Lower leg skin (tissue), 4 donors: ENCODE data around the gene ACOX3. TPM values are rescaled to one million over a fixed set of nuclear protein-coding genes. Genes with fewer than 3 reads are reported as not detected.
"Not testable (repeated sequence)": the region's sequence is repeated elsewhere in the genome, so short reads cannot be mapped to it uniquely, and the experiment has no call there.

Experiments used
- DNase-seq, 2 donors: peaks; one replicate each; pipeline ENCODE4 v3.0.0-alpha.2; 2019; ENCODE audit warnings: low spot score in 2 of 2
- H3K4me3 ChIP-seq: fragments of 200-600 bp; sonication (generic); 2 replicates; pipeline ENCODE4 v1.5.1; 2017; ENCODE audit warnings: mild to moderate bottlenecking, low read depth; ENCODE audit not compliant: poor library complexity, severe bottlenecking
- CTCF ChIP-seq, 3 donors: fragments of 450-650 bp; IDR thresholded peaks; one replicate each; pipeline ENCODE4 v1.5.1; 2016; ENCODE audit warnings: antibody characterized with exemption in 3 of 3, mild to moderate bottlenecking in 3 of 3, moderate library complexity in 2 of 3
- POLR2A ChIP-seq, 2 donors: fragments of 450-650 bp; IDR thresholded peaks; one replicate each; pipeline ENCODE4 v1.6.1; 2016 to 2017; ENCODE audit warnings: antibody characterized with exemption in 2 of 2, mild to moderate bottlenecking in 1 of 2, moderate library complexity in 1 of 2
- WGBS, 2 donors: methylation state at CpG; one replicate each; pipeline ENCODE4 v1.1.5; 2018; 5-methylcytosine and 5-hydroxymethylcytosine counted together
- intact Hi-C: fragments of 100-400 bp; cut with DNase I; formaldehyde crosslinking; loops from one replicate; pipeline ENCODE4 v1.15.0; 2023; ENCODE audit warnings: low total_unique reads
- total RNA-seq, 4 donors: library from RNA; depleted of rRNA; stranded (reverse); fragments of >200 nt; gene quantifications; one replicate each; pipeline ENCODE4 v1.1.0, GENCODE V29; 2016

ACOX3 gene
- total RNA-seq, 4 donors from 2014 or later, result 37.5 to 55.9 (median 41.2) TPM

GRCh38 chr4:8427262-8427661, 13.3 kb downstream of the ACOX3 start:
- intact Hi-C loops, result no loop called here
- WGBS, 2 donors, result 81 to 84% methylated on average over 17 of the region's 17 CpGs
- H3K4me3 ChIP-seq, result no peak overlapping the region
- TF ChIP-seq CTCF (IDR thresholded peaks at IDR 0.05) (no peak), POLR2A (IDR thresholded peaks at IDR 0.05) (no peak)
- DNase-seq, result no peak

- WGBS, 2 donors, result 86% methylated on average over 5 of the region's 5 CpGs
- intact Hi-C loops, result no loop called here
- no peak for TF ChIP-seq CTCF (IDR thresholded peaks at IDR 0.05)
- H3K4me3 ChIP-seq, result no peak overlapping the region
- DNase-seq, result no peak
Observed at GRCh38 chr4:8422786-8423185, 17.7 kb downstream of the ACOX3 start.

GRCh38 chr4:8422327-8422726, 18.2 kb downstream of the ACOX3 start:
- H3K4me3 ChIP-seq, result no peak overlapping the region
- TF ChIP-seq CTCF (IDR thresholded peaks at IDR 0.05), result no peak
- no peak for TF ChIP-seq POLR2A (IDR thresholded peaks at IDR 0.05)
- 45 to 58% methylated on average over 4 of the region's 4 CpGs for WGBS, 2 donors
- no peak for DNase-seq
- intact Hi-C loops, result no loop called here

- DNase-seq, intact Hi-C loops, H3K4me3 ChIP-seq: not testable (repeated sequence)
Observed at GRCh38 chr4:8420151-8420550, 20.4 kb downstream of the ACOX3 start.

- H3K4me3 ChIP-seq, result no peak overlapping the region
- DNase-seq, result no peak
- intact Hi-C loops, result no loop called here
- no peak for TF ChIP-seq POLR2A (IDR thresholded peaks at IDR 0.05)
- TF ChIP-seq CTCF (IDR thresholded peaks at IDR 0.05), result no peak
- WGBS, 2 donors, result 88 to 90% methylated on average over 12 of the region's 12 CpGs
Observed at GRCh38 chr4:8419222-8420041, 21.1 kb downstream of the ACOX3 start.

GRCh38 chr4:8417071-8417614, 23.4 kb downstream of the ACOX3 start:
- TF ChIP-seq CTCF (IDR thresholded peaks at IDR 0.05) (no peak), POLR2A (IDR thresholded peaks at IDR 0.05) (no peak)
- intact Hi-C loops, result no loop called here
- H3K4me3 ChIP-seq, result no peak overlapping the region
- DNase-seq, result no peak
- 90 to 93% methylated on average over 11 of the region's 11 CpGs for WGBS, 2 donors
